ENCODE data around the gene ERBB2. TPM values are rescaled to one million over a fixed set of nuclear protein-coding genes. Genes with fewer than 3 reads are reported as not detected.

ERBB2 gene
- total and polyA plus RNA-seq, 2 of the 8 experiments (the other 6 are each of a cell fraction or from before 2014, with no cell fraction given), result 183 to 394 TPM

DNA sequence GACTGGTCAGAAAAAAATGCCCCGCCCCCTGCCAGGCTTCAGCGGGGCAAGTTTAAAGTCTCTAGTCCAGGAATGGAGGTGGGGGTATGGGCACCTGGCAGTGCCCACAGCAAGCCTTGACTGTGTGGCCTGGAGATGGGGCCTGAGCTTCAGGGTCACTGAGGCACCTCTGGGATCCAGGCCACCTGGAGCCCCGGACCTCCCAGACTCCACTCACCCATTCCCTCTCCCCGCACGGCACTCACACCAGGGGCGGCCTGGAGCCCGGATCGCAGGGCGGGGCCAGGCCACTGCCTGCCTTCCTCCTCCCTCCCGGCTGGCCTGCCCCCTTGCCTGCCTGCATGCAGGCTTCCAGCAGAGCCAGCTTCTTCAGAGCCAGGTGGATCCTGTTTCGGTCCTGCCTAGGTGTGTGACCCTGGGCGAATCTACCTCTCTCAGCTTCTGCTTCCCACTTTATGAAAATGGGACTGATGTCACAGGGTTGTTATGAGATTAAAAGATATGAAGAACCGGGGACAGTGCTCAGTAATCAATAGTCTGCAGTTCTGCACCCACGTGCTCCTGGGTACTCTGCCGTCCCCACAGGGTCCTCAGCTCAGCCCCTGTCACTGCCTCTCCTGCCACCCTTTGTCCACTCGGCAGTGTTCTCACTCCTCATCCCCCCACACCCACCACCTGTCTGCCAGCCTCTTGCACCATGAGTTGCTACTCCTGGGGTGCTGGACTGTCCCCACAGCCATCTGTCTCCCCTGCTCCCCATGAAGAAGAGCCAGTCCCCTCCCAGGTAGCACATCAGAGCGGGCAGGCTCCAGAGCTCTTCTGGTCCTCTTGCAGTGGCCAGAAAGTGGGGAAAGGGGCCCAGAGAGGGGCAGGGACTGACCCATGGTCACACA, 35.9 kb upstream of the ERBB2 start:
- DNase-seq (ENCODE audit: low read depth in 1 of 2, low spot score in 2 of 2), result peak in 1 of 2 experiments; percentile 85
- Histone ChIP-seq H3K27me3 (replicated peaks in 1 of 4; ENCODE audit: control insufficient read depth in 3 of 4, extremely low read depth in 1 of 4, insufficient read depth in 3 of 4, low read length in 3 of 4) (peaks cover 0 to 13% (median 4%) of the 10 kb centered on the region in 4 experiments; a peak in 4 of 7 replicates), H3K4me2 (ENCODE audit: insufficient read depth in 1 of 2, low read depth in 2 of 2, low read length in 2 of 2) (peak overlapping the region; percentile 54 to 67), H4K5ac (ENCODE audit: insufficient read length, low read depth, low read length) (no peak overlapping the region), H4K91ac (replicated peaks; ENCODE audit: insufficient read length, low read length) (peak overlapping the region; percentile 92), H3K4me1 (replicated peaks in 1 of 4; ENCODE audit: control insufficient read depth in 3 of 4, insufficient read depth in 4 of 4, low read length in 3 of 4) (peaks cover 0 to 48% (median 43%) of the 10 kb centered on the region in 4 experiments; a peak in 6 of 7 replicates), H4K20me1 (replicated peaks in 1 of 2; ENCODE audit: control insufficient read depth in 1 of 2, insufficient read depth in 2 of 2, low read length in 2 of 2) (no peaks in the 10 kb centered on the region), H4K8ac (ENCODE audit: extremely low read depth, insufficient read depth, low read length) (no peak overlapping the region; the same call in 1 of the 2 replicates), H2BK120ac (replicated peaks; ENCODE audit: low read depth, low read length) (no peak overlapping the region), H2BK20ac (ENCODE audit: low read length) (peak overlapping the region; percentile 80), H3K14ac (ENCODE audit: insufficient read length) (no peak overlapping the region), H3K4me3 (ENCODE audit: extremely low read depth in 1 of 4, insufficient read depth in 2 of 4, low read depth in 3 of 4, low read length in 4 of 4) (peak overlapping the region in 1 of 4 experiments; percentile 50; a peak in 2 of 8 replicates), H3K9ac (replicated peaks in 1 of 4; ENCODE audit: extremely low read depth in 1 of 4, low read depth in 3 of 4, low read length in 3 of 4) (peak overlapping the region in 1 of 4 experiments; percentile 2; a peak in 2 of 7 replicates), H3K9me3 (ENCODE audit: insufficient read depth in 2 of 2, low read depth in 1 of 2, low read length in 1 of 2) (no peaks in the 10 kb centered on the region), H2BK12ac (ENCODE audit: low read depth, low read length) (peak overlapping the region; percentile 21; the same call in 1 of the 2 replicates), H3K23me2 (ENCODE audit: low read depth, low read length) (peaks cover 11% of the 10 kb centered on the region; the same call in 1 of the 2 replicates), H3K56ac (replicated peaks; ENCODE audit: insufficient read length, low read depth, low read length) (no peak overlapping the region), H3K36me3 (ENCODE audit: control insufficient read depth in 2 of 4, insufficient read depth in 4 of 4, low read length in 3 of 4) (peaks cover 0 to 9% (median 2%) of the 10 kb centered on the region in 4 experiments; a peak in 3 of 8 replicates), H3K18ac (ENCODE audit: extremely low read depth, low read length) (peak overlapping the region; percentile 98), H3K27ac (ENCODE audit: low read depth, low read length) (peak overlapping the region; percentile 26; the same call in 1 of the 2 replicates), H3K4ac (replicated peaks; ENCODE audit: insufficient read length, low read depth, low read length) (peak overlapping the region; percentile 89), H3K23ac (ENCODE audit: insufficient read length) (no peak overlapping the region), H2AK5ac (ENCODE audit: low read depth, low read length) (peak overlapping the region; percentile 32; the same call in 1 of the 2 replicates), H2AFZ (ENCODE audit: low read length) (no peak overlapping the region), H2BK15ac (ENCODE audit: low read length) (peak overlapping the region; percentile 55; the same call in 1 of the 2 replicates), H3K79me1 (ENCODE audit: low read depth, low read length) (no peaks in the 10 kb centered on the region), H3K79me2 (ENCODE audit: control insufficient read depth in 1 of 2, insufficient read depth in 2 of 2, low read length in 2 of 2) (no peaks in the 10 kb centered on the region), H2BK5ac (ENCODE audit: low read depth, low read length) (peak overlapping the region; percentile 79; the same call in 1 of the 2 replicates)
- no peak for FAIRE-seq
- TF ChIP-seq HDAC6 (IDR thresholded peaks at IDR 0.05; ENCODE audit: low read depth, low read length), result no peak
- peak; percentile 32 for TF ChIP-seq KDM4A (IDR thresholded peaks at IDR 0.05; ENCODE audit: low read depth, low read length, severe bottlenecking)
- TF ChIP-seq BRCA1 (IDR thresholded peaks at IDR 0.05; ENCODE audit: low read depth, low read length), result no peak
- peak; percentile 19 for TF ChIP-seq ASH2L (IDR thresholded peaks at IDR 0.05; ENCODE audit: low read length)
- TF ChIP-seq RBBP5 (IDR thresholded peaks at IDR 0.05; ENCODE audit: borderline replicate concordance, low read depth, low read length), result 0 out of 2 replicates have a peak, but pooled peaks have one; percentile 49
- ChIA-PET CTCF (ENCODE audit: partially characterized antibody) (interaction anchor here (0.6 to 52.4 kb wide), 13 partner anchors 8 to 786 kb away, joined by 3 to 1885 read pairs (median 4); partner anchors contain the start of genes ERBB2, PGAP3, PPP1R1B and STARD3), POLR2A (ENCODE audit: partially characterized antibody) (interaction anchor here (0.6 to 32.5 kb wide), 8 partner anchors 10 to 771 kb away, joined by 3 to 708 read pairs (median 4); partner anchors contain the start of genes ERBB2, PGAP3, PPP1R1B and STARD3)
- 16% methylated on average over 17 of the region's 17 CpGs; no CpG with 5 or more reads in 1 of the 2 experiments for WGBS, 2 experiments (ENCODE audit: extremely low coverage in 1 of 2, insufficient coverage in 1 of 2, insufficient read length in 1 of 2, insufficient replicate concordance in 2 of 2, low coverage in 1 of 2, low lambda C conversion rate in 2 of 2, missing lambda C conversion rate in 1 of 2)
